HG03139 (cell line): ENCODE results near the gene DYRK1B.
"Not testable (repeated sequence)": the region's sequence is repeated elsewhere in the genome, so short reads cannot be mapped to it uniquely, and the experiment has no call there.

ENCODE experiments used
- ATAC-seq: cut with Tn5 transposase; IDR thresholded peaks from one replicate; pipeline ENCODE4 v1.9.1; 2021; ENCODE audit not compliant: unreplicated experiment

DYRK1B gene

GRCh38 chr19:39831679-39832078 lies 2.3 kb downstream of the DYRK1B start:
- ATAC-seq, result no peak

- ATAC-seq, result no peak
These were observed 3.1 kb downstream of the DYRK1B start for GRCh38 chr19:39830847-39831246.

GRCh38 chr19:39830406-39830805 lies 3.6 kb downstream of the DYRK1B start:
- ATAC-seq, result no peak

- ATAC-seq, result no peak
These were observed 4.2 kb downstream of the DYRK1B start for GRCh38 chr19:39829702-39830275.

GRCh38 chr19:39828654-39829032 lies 5.3 kb downstream of the DYRK1B start:
- no peak for ATAC-seq

- ATAC-seq, result no peak
These were observed 5.8 kb downstream of the DYRK1B start for GRCh38 chr19:39828015-39828653.

GRCh38 chr19:39827216-39827615 lies 6.7 kb downstream of the DYRK1B start:
- no peak for ATAC-seq

- ATAC-seq, result no peak
These were observed 7.5 kb downstream of the DYRK1B start for GRCh38 chr19:39826311-39826945.

- ATAC-seq, result no peak
These were observed 8.4 kb downstream of the DYRK1B start for GRCh38 chr19:39825531-39826076.

- ATAC-seq, result no peak
These were observed 8.9 kb downstream of the DYRK1B start for GRCh38 chr19:39825093-39825463.

GRCh38 chr19:39824143-39825092 lies 9.5 kb downstream of the DYRK1B start:
- ATAC-seq, result peak; percentile 76

GRCh38 chr19:39823686-39824085 lies 10.3 kb downstream of the DYRK1B start:
- no peak for ATAC-seq

GRCh38 chr19:39820696-39821095 lies 13.3 kb downstream of the DYRK1B start:
- ATAC-seq, result no peak

- no peak for ATAC-seq
These were observed 14.2 kb downstream of the DYRK1B start for GRCh38 chr19:39819786-39820185.

GRCh38 chr19:39818626-39819097 lies 15.3 kb downstream of the DYRK1B start:
- ATAC-seq, result no peak

GRCh38 chr19:39817888-39818561 lies 15.9 kb downstream of the DYRK1B start:
- ATAC-seq, result no peak

GRCh38 chr19:39816287-39817048 lies 17.5 kb downstream of the DYRK1B start:
- no peak for ATAC-seq

- ATAC-seq, result no peak
These were observed 19.4 kb downstream of the DYRK1B start for GRCh38 chr19:39814595-39814994.

- ATAC-seq, result not testable (repeated sequence)
These were observed 19.9 kb downstream of the DYRK1B start for GRCh38 chr19:39814111-39814510.
